ENCODE data around the gene GPR137.

DNA sequence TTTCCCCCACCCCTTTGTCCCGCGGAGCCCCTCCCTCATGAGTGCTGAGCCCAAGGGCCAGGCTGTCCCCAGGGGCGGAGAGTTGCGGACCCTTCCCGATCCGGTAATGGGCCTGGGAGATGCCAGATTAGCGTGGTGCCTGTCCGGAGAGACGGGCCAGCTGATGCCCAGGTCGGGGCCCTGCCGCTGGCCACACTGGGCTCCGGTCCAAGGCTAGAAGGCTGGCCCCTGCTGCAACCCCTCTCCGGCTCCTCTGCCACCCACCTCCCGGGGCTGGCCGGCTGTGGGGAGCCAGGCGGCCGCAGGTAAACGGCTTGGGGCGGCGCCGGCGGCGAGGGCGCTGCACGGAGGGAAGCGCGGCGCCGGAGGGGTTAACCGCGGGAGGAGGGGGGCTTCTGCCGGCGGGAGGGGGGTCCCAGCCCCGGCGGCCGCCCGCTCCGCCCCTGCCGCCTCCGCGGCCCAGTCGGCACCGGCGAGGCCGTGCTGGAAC is 5.7 kb downstream of the GPR137 start, which contains the start of gene KCNK4:
- TF ChIP-seq, protein P1, sequence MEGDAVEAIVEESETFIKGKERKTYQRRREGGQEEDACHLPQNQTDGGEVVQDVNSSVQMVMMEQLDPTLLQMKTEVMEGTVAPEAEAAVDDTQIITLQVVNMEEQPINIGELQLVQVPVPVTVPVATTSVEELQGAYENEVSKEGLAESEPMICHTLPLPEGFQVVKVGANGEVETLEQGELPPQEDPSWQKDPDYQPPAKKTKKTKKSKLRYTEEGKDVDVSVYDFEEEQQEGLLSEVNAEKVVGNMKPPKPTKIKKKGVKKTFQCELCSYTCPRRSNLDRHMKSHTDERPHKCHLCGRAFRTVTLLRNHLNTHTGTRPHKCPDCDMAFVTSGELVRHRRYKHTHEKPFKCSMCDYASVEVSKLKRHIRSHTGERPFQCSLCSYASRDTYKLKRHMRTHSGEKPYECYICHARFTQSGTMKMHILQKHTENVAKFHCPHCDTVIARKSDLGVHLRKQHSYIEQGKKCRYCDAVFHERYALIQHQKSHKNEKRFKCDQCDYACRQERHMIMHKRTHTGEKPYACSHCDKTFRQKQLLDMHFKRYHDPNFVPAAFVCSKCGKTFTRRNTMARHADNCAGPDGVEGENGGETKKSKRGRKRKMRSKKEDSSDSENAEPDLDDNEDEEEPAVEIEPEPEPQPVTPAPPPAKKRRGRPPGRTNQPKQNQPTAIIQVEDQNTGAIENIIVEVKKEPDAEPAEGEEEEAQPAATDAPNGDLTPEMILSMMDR (IDR thresholded peaks at IDR 0.05), result no peak
- no peak for TF ChIP-seq POLR2A (IDR thresholded peaks at IDR 0.05)

Data from adrenal gland (tissue), 5 donors.